IMR-90 (cell line): ENCODE results near the gene SEL1L3. TPM values are rescaled to one million over a fixed set of nuclear protein-coding genes. Genes with fewer than 3 reads are reported as not detected.

Experiments
- ATAC-seq: fragments of 200-7000 bp; cut with Tn5 transposase; 2 replicates; pipeline ENCODE4 v1.9.1; 2020; ENCODE audit warnings: low read depth, mild to moderate bottlenecking, moderate library complexity
- BruUV-seq: library from RNA; stranded (reverse); fragments of 400-500 nt; replicated peaks from 2 replicates; lab custom pipeline; 2021; lab: Mats Ljungman, UMichigan
- CTCF ChIA-PET: fragments of 300-600 bp; formaldehyde crosslinking; extraction: SDS; loops from one replicate; lab custom pipeline; 2021; ENCODE audit warnings: antibody characterized with exemption; lab: Yijun Ruan, JAX
- POLR2A ChIA-PET: fragments of 300-600 bp; sonication (Branson Sonifier 250); formaldehyde crosslinking; loops from one replicate; lab custom pipeline; 2022; ENCODE audit warnings: antibody characterized with exemption; ENCODE audit not compliant: unreplicated experiment; lab: Charles Lee
- DNase-seq: peaks from one replicate; pipeline ENCODE4 v3.0.0; 2013
- H2AFZ ChIP-seq: replicated peaks from 2 replicates; pipeline ENCODE3; 2013; ENCODE audit warnings: low read length, mild to moderate bottlenecking; ENCODE audit not compliant: poor library complexity
- H2AK5ac ChIP-seq: 2 replicates; pipeline ENCODE4 v1.6.1; 2013; ENCODE audit warnings: low read depth, low read length, inconsistent platforms
- H2AK9ac ChIP-seq: replicated peaks from 2 replicates; pipeline ENCODE3; 2013; ENCODE audit warnings: mild to moderate bottlenecking, low read depth, low read length, moderate library complexity; ENCODE audit not compliant: poor library complexity
- H2BK120ac ChIP-seq: 2 replicates; pipeline ENCODE4 v1.6.1; 2013; ENCODE audit warnings: low read depth, low read length, inconsistent platforms
- H2BK15ac ChIP-seq: 3 replicates; pipeline ENCODE4 v1.6.1; 2013; ENCODE audit warnings: low read depth, low read length, inconsistent platforms
- H2BK20ac ChIP-seq: 2 replicates; pipeline ENCODE4 v1.6.1; 2013; ENCODE audit warnings: low read depth, mild to moderate bottlenecking, inconsistent platforms, low read length, moderate library complexity
- H2BK5ac ChIP-seq: 2 replicates; pipeline ENCODE4 v1.6.1; 2013; ENCODE audit warnings: mild to moderate bottlenecking, low read depth, low read length, inconsistent platforms; ENCODE audit not compliant: poor library complexity, severe bottlenecking
- H3K14ac ChIP-seq: replicated peaks from 2 replicates; pipeline ENCODE4 v1.6.1; 2013; ENCODE audit warnings: low read depth, low read length, inconsistent platforms
- H3K18ac ChIP-seq: 2 replicates; pipeline ENCODE4 v1.6.1; 2013; ENCODE audit warnings: low read depth, low read length, control low read depth
- H3K23ac ChIP-seq: 2 replicates; pipeline ENCODE4 v1.6.1; 2013; ENCODE audit warnings: low read depth, low read length, inconsistent platforms
- H3K27ac ChIP-seq: 2 replicates; pipeline ENCODE4 v1.5.1; 2013; ENCODE audit warnings: mild to moderate bottlenecking, control low read depth, low read length; ENCODE audit not compliant: insufficient read depth
- H3K27me3 ChIP-seq: 2 replicates; pipeline ENCODE4 v1.6.1; 2013; ENCODE audit warnings: low read length; ENCODE audit not compliant: control insufficient read depth, insufficient read depth
- H3K36me3 ChIP-seq: 2 replicates; pipeline ENCODE4 v1.6.1; 2013; ENCODE audit warnings: low read length, mixed read lengths; ENCODE audit not compliant: control insufficient read depth, insufficient read depth
- H3K4ac ChIP-seq: 2 replicates; pipeline ENCODE4 v1.6.1; 2013; ENCODE audit warnings: low read depth, low read length, inconsistent platforms
- H3K4me1 ChIP-seq: 2 replicates; pipeline ENCODE4 v1.6.1; 2013; ENCODE audit warnings: low read length, mixed read lengths; ENCODE audit not compliant: control insufficient read depth, insufficient read depth
- H3K4me2 ChIP-seq: 2 replicates; pipeline ENCODE4 v1.6.1; 2013; ENCODE audit warnings: low read depth, mild to moderate bottlenecking, control low read depth, low read length, moderate library complexity
- H3K4me3 ChIP-seq: 2 replicates; pipeline ENCODE4 v1.5.1; 2013; ENCODE audit warnings: low read depth, mild to moderate bottlenecking, control low read depth, low read length, moderate library complexity; ENCODE audit not compliant: insufficient read depth
- H3K56ac ChIP-seq: 2 replicates; pipeline ENCODE4 v1.6.1; 2013; ENCODE audit warnings: low read length, inconsistent platforms; ENCODE audit not compliant: insufficient read depth; ENCODE audit errors: extremely low read depth
- H3K79me1 ChIP-seq, 2 experiments: 2 replicates each; pipeline ENCODE4 v1.6.1; 2013; ENCODE audit warnings: low read length in 2 of 2, inconsistent platforms in 1 of 2, low read depth in 1 of 2
- H3K9ac ChIP-seq: 2 replicates; pipeline ENCODE4 v1.6.1; 2013; ENCODE audit warnings: low read depth, low read length, control low read depth
- H3K9me1 ChIP-seq: 2 replicates; pipeline ENCODE4 v1.6.1; 2013; ENCODE audit warnings: low read length, inconsistent platforms; ENCODE audit not compliant: insufficient read depth
- H3K9me3 ChIP-seq: 2 replicates; pipeline ENCODE4 v1.6.1; 2013; ENCODE audit warnings: low read length; ENCODE audit not compliant: control insufficient read depth, insufficient read depth
- H4K20me1 ChIP-seq: 2 replicates; pipeline ENCODE4 v1.6.1; 2013; ENCODE audit warnings: low read length, inconsistent platforms; ENCODE audit not compliant: insufficient read depth
- H4K5ac ChIP-seq: 2 replicates; pipeline ENCODE4 v1.6.1; 2013; ENCODE audit warnings: mild to moderate bottlenecking, low read depth, low read length, control low read depth
- H4K8ac ChIP-seq, 2 experiments: 2 replicates each; pipeline ENCODE4 v1.6.1; 2013; ENCODE audit warnings: low read depth in 2 of 2, low read length in 2 of 2, control low read depth in 1 of 2, inconsistent platforms in 1 of 2
- H4K91ac ChIP-seq: 2 replicates; pipeline ENCODE4 v1.6.1; 2013; ENCODE audit warnings: low read depth, low read length, inconsistent platforms; ENCODE audit not compliant: insufficient read depth
- RAD21 ChIP-seq: IDR thresholded peaks from 2 replicates; pipeline ENCODE4 v1.6.1; 2012; ENCODE audit warnings: low read length, improper control_type of control experiment
- WGBS, 2 experiments: methylation state at CpG; one replicate each; pipeline versions ENCODE4 v1.1.5 to v1.1.7; 2013; ENCODE audit warnings: missing lambda C conversion rate in 2 of 2; ENCODE audit not compliant: insufficient read length in 1 of 2; ENCODE audit errors: extremely low coverage in 2 of 2; 5-methylcytosine and 5-hydroxymethylcytosine counted together
- dilution Hi-C: fragments of 300-500 bp; cut with HindIII; formaldehyde crosslinking; loops from one replicate; pipeline ENCODE4 v1.14.3; 2018; ENCODE audit warnings: low sequenced_read_pairs; ENCODE audit not compliant: unreplicated experiment
- in situ Hi-C: fragments of 300-500 bp; cut with MboI; formaldehyde crosslinking; loops from 3 replicates; pipeline ENCODE4 v1.14.3; 2019; ENCODE audit warnings: low sequenced_read_pairs, inconsistent platforms, mixed read lengths
- intact Hi-C: fragments of 100-400 bp; cut with micrococcal nuclease; formaldehyde crosslinking; loops from 2 replicates; pipeline ENCODE4 v1.10.0; 2022
- polyA plus RNA-seq, 3 experiments: library from polyadenylated mRNA; depleted of rRNA; stranded (reverse); fragments of >200 nt; gene quantifications; 2 replicates each; pipeline ENCODE4 v1.2.3, GENCODE V29; 2012; ENCODE audit warnings: low replicate concordance in 1 of 3
- total RNA-seq: library from RNA; depleted of rRNA; stranded (reverse); fragments of >200 nt; gene quantifications from 2 replicates; pipeline ENCODE4 v1.2.3, GENCODE V29; 2012

The SEL1L3 gene
- total and polyA plus RNA-seq, 2 of the 4 experiments (the other 2 are of a cell fraction), result 16.4 to 43.7 TPM

DNA sequence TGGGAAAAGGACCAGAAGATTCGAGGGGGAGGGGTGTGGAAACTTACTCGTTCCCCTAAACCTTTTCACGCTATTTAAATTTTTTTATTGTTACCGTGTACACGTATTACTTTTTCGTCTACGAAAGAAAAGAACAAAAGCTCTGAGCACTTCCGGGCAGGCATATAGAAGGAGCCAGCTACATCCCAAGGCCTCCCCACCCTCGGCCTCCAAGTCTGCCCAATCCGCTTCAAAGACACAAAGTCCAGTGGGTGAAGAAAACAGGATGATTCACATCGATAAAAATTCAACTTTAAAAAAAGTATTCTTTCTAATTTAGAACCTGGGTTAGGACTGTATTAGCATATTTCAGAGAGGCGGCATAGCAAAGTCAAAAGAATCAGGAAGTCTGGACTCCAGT, 23.1 kb downstream of the SEL1L3 start:
- H3K4me2 ChIP-seq, result no peak overlapping the region
- H3K27ac ChIP-seq, result no peak overlapping the region
- no peak overlapping the region for H2AFZ ChIP-seq
- no peak overlapping the region for H3K9ac ChIP-seq
- no peaks in the 10 kb centered on the region for H3K9me3 ChIP-seq
- no peaks in the 10 kb centered on the region for H4K20me1 ChIP-seq
- no peak overlapping the region for H3K4me3 ChIP-seq
- in situ Hi-C loops, result no loop called here
- no peak overlapping the region for H2BK5ac ChIP-seq
- H3K27me3 ChIP-seq, result no peaks in the 10 kb centered on the region
- peaks cover 3 to 7% of the 10 kb centered on the region in 2 experiments; a peak in 3 of 4 replicates for H3K79me1 ChIP-seq
- dilution Hi-C loops, result no loop called here
- no TSS peak for BruUV-seq
- ATAC-seq, result no peak
- no peak overlapping the region for H2AK5ac ChIP-seq
- TF ChIP-seq RAD21, result no peak
- ChIA-PET CTCF (no interaction called here), POLR2A (no interaction called here)
- no peak overlapping the region for H2BK120ac ChIP-seq
- no peak overlapping the region for H3K56ac ChIP-seq
- H3K36me3 ChIP-seq, result no peaks in the 10 kb centered on the region
- DNase-seq, result no peak
- no peak overlapping the region for H3K23ac ChIP-seq
- no peak overlapping the region for H2BK20ac ChIP-seq
- no peaks in the 10 kb centered on the region for H3K4me1 ChIP-seq
- H4K8ac ChIP-seq, result no peak overlapping the region
- no peak overlapping the region for H2AK9ac ChIP-seq
- no peak overlapping the region for H3K14ac ChIP-seq
- no peak overlapping the region for H3K4ac ChIP-seq
- 86% methylated on average over 1 of the region's 12 CpGs; no CpG with 5 or more reads in 1 of the 2 experiments for WGBS, 2 experiments
- no peak overlapping the region for H2BK15ac ChIP-seq
- no peak overlapping the region for H4K5ac ChIP-seq
- H3K18ac ChIP-seq, result no peak overlapping the region
- intact Hi-C loops, result no loop called here
- H4K91ac ChIP-seq, result no peak overlapping the region
- H3K9me1 ChIP-seq, result no peaks in the 10 kb centered on the region
